ENCODE data around the gene OAT.
"Not testable (repeated sequence)": the region's sequence is repeated elsewhere in the genome, so short reads cannot be mapped to it uniquely, and the experiment has no call there.

Gene OAT

DNA sequence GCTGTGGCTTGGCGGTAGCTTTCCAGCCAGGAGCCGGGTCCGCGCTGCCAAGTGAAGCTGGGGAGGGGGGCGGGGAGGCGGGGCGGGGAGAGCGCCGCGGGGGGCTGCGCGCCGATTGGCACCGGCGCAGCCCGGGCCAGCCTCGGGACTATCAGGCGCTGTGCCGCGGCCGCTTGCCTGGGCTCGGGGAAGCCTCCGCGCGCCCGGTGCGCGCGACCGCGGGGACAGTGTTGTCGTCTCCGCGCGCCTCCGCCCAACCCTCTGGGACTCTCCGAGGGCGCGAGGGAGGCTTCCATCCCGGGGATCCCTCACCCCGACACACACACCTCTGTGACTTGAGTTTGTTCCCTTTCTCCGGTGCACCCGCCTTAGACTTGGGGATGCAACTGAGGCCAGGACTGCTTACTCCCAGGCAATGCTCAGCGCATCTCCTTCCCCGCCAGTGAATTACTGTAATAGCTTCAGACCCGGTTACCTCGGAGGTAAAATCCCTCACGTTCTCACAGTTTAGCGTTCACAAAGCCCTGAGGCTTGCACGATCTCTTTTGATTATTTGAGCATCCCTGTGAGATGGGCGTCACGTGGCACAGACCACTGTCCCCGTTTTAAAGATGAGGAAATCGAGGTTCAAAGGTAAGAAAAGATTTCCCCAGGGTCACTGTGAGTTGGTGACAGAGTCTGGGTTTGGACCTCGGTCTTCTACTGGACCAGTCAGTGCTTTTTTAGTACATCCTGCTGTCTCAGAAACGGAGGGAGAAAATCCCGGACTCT is 31.5 kb upstream of the OAT start, which contains the start of gene NKX1-2:
Gene NKX1-2, minus strand, starts transcription at position 24 of the 771 bp plus-strand sequence. CDS start 92 bp downstream, outside the sequence.
- H3K36me3 Mint-ChIP-seq (ENCODE audit: low read depth) = no peaks in the 10 kb centered on the region

DNA sequence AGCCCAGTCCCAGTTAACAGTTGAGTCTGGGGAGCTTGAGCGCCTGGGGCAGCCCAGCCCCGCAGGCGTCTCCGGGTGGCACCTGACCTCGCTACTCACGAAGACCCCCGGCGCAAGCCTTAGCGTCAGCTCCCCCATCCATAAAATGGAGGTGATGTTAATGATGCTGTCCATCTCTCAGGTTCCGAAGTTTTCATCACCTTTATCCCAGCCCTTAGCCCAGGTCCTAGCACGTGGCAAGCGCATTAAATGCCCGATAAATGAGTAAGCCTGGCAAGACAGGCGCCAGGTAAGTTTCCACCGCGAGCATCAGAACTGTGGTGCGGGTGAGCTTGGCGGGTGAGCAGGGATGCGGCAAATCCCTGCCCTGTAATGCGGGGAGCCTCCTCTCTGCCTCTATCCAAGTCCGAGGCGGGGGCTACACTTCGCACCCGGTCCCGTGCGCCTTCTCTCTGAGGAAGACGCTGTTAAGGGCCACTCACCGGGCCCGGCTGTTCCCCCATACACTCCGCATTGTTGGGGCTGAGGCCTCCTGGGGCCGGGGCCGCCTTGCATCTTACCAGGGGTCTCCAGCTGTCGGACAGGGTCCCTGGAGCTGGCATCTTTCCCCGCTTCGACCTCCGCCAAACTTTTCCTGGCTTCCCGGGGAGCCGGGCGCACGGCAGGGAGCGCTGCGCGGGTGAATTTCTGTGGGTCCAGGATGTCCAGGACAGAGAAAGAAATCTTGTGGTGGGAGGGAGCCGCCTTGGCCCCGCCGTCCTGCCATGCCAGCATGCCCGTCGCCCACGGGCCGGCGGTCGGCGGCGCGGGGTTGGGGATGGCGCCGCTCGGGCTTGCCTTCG is 30.7 kb upstream of the OAT start:
- H3K9me3 Mint-ChIP-seq = no peaks in the 10 kb centered on the region
- peak overlapping the region; percentile 61 to 81 (median 63) for H3K4me3 Mint-ChIP-seq
- H3K27ac Mint-ChIP-seq = no peak overlapping the region
- peaks cover 28% of the 10 kb centered on the region for H3K4me1 Mint-ChIP-seq
- peaks cover 98% of the 10 kb centered on the region for H3K27me3 Mint-ChIP-seq (ENCODE audit: low read depth)
- H3K36me3 Mint-ChIP-seq (ENCODE audit: low read depth) = no peaks in the 10 kb centered on the region
- TF ChIP-seq, protein P1, sequence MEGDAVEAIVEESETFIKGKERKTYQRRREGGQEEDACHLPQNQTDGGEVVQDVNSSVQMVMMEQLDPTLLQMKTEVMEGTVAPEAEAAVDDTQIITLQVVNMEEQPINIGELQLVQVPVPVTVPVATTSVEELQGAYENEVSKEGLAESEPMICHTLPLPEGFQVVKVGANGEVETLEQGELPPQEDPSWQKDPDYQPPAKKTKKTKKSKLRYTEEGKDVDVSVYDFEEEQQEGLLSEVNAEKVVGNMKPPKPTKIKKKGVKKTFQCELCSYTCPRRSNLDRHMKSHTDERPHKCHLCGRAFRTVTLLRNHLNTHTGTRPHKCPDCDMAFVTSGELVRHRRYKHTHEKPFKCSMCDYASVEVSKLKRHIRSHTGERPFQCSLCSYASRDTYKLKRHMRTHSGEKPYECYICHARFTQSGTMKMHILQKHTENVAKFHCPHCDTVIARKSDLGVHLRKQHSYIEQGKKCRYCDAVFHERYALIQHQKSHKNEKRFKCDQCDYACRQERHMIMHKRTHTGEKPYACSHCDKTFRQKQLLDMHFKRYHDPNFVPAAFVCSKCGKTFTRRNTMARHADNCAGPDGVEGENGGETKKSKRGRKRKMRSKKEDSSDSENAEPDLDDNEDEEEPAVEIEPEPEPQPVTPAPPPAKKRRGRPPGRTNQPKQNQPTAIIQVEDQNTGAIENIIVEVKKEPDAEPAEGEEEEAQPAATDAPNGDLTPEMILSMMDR (IDR thresholded peaks at IDR 0.05; ENCODE audit: unreplicated experiment in 3 of 3) = no peak

More for the DNA sequence above, 31.5 kb upstream of the OAT start, which contains the start of gene NKX1-2:
- Mint-ChIP-seq H3K27me3 (ENCODE audit: low read depth) (peaks cover 98% of the 10 kb centered on the region), H3K4me1 (peaks cover 28% of the 10 kb centered on the region), H3K27ac (no peak within 1 kb of the TSS), H3K9me3 (no peaks in the 10 kb centered on the region), H3K4me3 (peak within 1 kb of the TSS; percentile 80 to 82 (median 81))
- TF ChIP-seq, protein P1 (IDR thresholded peaks at IDR 0.05; ENCODE audit: unreplicated experiment in 3 of 3) = no peak

DNA sequence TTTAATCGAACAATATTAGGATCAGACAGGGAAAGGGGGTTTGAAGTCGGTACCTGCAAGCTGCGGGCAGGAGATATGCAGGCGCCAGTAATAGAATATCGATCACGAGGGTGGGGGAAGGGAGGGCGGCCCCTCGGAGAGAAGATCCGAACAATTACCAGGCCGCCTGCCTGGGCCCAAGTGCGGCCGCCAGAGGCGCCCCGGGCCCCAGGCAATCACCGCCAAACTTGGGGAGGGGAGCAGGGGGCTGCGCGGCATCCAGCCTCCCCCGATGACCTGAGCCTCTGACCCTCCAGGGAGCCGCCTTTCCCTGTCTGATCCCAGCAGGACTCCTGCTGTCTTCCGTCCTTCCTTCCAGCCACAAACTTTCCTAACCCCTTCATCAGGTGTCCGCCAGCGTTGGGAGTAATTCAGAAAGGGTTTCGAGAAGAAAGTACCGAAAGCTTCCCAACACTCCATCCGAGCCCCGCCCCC is 30.0 kb upstream of the OAT start:
- H3K27ac Mint-ChIP-seq = no peak overlapping the region
- TF ChIP-seq, protein P1 (IDR thresholded peaks at IDR 0.05; ENCODE audit: unreplicated experiment in 3 of 3) = no peak
- no peaks in the 10 kb centered on the region for H3K36me3 Mint-ChIP-seq (ENCODE audit: low read depth)
- H3K4me1 Mint-ChIP-seq = peaks cover 28% of the 10 kb centered on the region
- peak overlapping the region; percentile 63 to 81 (median 73) for H3K4me3 Mint-ChIP-seq
- H3K27me3 Mint-ChIP-seq (ENCODE audit: low read depth) = peaks cover 98% of the 10 kb centered on the region
- H3K9me3 Mint-ChIP-seq = no peaks in the 10 kb centered on the region

DNA sequence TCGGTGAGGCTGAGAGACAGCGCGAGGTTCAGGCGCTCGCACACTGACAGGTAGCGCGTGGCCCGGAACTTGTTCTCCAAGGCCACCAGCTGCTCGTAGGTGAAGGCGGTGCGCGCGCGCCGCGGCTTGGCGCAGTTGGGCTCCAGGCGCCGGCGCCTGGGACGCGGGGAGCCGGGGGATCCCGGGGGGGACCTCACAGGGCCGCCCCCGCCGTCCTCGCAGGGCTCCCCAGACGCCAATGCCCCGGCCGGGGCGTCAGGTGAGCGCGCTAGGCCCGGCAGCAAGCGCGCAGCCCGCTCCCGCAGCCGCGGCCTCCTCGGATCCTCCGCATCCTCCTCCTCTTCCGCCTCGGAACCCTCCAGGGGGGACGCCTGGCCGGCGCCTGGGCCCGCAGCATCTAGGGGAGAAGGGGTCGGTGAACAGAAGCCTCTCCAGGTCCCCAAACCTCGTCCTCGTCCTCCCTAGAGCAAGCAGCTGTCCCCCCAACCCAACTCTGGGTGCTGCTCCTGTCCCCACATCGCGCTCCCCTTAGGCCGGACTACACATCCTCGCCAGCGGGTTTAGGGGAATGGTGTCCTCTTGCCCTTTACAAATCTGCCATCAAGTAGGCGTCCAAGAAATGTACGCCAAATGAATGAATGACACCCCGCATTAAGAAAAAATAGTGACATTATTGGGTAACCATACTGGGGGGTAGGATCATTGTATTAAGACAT is 29.2 kb upstream of the OAT start:
- Mint-ChIP-seq H3K27me3 (ENCODE audit: low read depth) (peaks cover 98% of the 10 kb centered on the region), H3K36me3 (ENCODE audit: low read depth) (no peaks in the 10 kb centered on the region), H3K9me3 (no peaks in the 10 kb centered on the region), H3K27ac (no peak overlapping the region), H3K4me1 (peaks cover 28% of the 10 kb centered on the region), H3K4me3 (peak overlapping the region; percentile 73 to 81 (median 75))
- TF ChIP-seq, protein P1 (IDR thresholded peaks at IDR 0.05; ENCODE audit: unreplicated experiment in 3 of 3) = no peak

DNA sequence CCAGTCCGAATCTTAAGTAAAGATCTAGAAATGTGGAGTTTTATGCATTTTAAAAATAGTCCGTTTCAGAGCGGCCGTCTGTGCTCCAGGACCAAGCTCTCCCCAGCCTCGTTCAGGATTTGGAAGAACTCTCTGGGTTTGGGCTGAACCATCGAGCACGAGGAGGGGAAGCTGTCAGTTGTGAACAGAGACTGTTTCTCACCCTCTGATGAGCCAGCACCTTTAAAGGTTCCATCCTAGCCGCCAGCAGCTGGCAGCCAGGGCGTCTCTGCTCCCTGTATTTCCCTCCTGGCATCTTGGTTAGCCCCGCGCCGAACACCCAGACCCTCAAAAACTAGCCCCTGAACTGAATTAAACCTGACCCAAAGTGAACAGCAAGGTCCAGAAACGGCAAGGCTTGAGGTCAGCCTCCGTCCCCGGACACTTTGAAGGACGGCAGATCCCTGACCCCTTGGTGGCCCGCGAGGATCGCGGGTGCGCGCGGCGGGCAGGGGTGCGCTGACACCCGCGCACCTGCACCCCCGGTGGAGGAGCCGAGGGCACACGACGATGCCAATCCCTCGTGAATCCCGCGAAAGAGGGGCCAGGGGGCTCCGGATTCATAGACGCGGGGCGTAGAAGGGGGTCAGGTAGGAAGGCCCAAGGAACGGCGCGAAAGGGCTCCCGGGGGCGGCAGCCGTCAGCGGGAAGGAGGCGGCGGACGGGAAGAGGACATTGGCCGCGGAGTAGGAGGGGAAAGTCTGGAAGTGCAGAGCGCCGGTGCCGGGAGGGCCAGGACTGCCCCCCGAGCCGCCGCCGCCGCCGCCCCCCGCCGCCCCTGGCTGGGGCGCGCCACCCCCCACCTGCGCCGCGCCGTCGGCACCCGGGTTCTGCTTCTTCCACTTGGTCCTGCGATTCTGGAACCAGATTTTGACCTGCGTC is 28.4 kb upstream of the OAT start:
- H3K4me1 Mint-ChIP-seq = peaks cover 28% of the 10 kb centered on the region
- peak overlapping the region; percentile 52 to 74 (median 66) for H3K4me3 Mint-ChIP-seq
- no peaks in the 10 kb centered on the region for H3K9me3 Mint-ChIP-seq
- H3K36me3 Mint-ChIP-seq (ENCODE audit: low read depth) = no peaks in the 10 kb centered on the region
- TF ChIP-seq, protein P1 (IDR thresholded peaks at IDR 0.05; ENCODE audit: unreplicated experiment in 3 of 3) = no peak
- H3K27ac Mint-ChIP-seq = no peak overlapping the region
- H3K27me3 Mint-ChIP-seq (ENCODE audit: low read depth) = peaks cover 96% of the 10 kb centered on the region

DNA sequence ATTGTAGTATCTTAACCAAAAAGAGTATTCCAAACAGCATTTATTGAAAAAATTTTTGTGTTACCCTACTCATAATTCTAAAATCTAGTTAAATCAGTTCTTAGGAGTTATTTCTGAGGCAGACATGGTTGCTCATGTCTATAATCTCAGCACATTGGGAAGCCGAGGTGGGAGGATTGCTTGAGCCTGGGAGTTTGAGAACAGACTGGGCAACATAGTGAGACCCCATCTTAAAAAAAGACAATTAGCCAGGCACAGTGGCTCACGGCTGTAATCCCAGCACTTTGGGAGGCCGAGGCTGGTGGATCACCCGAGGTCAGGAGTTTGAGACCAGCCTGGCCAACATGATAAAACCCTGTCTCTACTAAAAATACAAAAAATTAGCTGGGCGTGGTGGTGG is 23.0 kb upstream of the OAT start:
- H3K4me1 Mint-ChIP-seq; H3K4me3 Mint-ChIP-seq; H3K9me3 Mint-ChIP-seq; H3K27ac Mint-ChIP-seq; H3K36me3 Mint-ChIP-seq (ENCODE audit: low read depth): not testable (repeated sequence)
- H3K27me3 Mint-ChIP-seq (ENCODE audit: low read depth) = peaks cover 55% of the 10 kb centered on the region

All from nephron (organoid).